ENCODE results near the gene C1QB. TPM values are rescaled to one million over a fixed set of nuclear protein-coding genes. Genes with fewer than 3 reads are reported as not detected.
A peak's percentile ranks its signal among the peaks of the same experiment; 100 is the strongest.

Gene C1QB
- total RNA-seq, 4 donors from 2014 or later: 252 to 592 (median 411) TPM

DNA sequence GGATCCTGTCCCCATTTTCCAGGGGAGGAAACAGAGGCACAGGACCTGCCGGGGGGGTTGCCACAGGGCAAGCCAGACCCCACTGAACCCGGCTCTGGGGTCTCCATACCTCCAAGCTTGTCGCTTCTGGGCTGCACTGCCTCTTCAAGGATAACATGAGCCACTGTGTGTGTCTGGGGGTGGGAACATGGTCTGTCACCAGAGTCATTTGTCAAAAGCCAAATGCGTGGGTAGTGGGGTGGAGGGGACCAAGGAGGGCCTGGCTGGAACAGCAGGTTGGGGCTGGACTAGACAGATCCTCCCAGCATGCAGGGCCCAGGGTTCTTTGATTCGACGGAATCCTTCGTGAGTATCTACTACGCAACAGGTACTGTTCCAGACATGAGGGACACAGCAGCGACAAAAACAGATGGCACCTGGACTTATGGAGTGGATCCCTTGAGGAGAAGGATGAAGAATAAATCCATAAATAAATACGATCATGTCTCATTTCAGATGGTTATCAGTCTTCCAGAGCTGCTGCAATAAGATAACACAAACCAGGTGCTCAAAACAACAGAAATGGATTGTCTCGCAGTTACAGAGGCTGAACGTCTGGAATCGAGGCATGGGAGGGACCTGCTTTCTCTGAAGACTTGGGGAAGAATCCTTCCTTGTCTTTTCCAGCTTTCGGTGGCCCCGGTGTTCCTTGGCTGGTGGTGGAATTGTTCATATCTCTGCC lies 28.7 kb downstream of the C1QB start:
- TF ChIP-seq EP300 (IDR thresholded peaks at IDR 0.05): no peak
- no peak for TF ChIP-seq POLR2A (IDR thresholded peaks at IDR 0.05)
- TF ChIP-seq, protein P1, sequence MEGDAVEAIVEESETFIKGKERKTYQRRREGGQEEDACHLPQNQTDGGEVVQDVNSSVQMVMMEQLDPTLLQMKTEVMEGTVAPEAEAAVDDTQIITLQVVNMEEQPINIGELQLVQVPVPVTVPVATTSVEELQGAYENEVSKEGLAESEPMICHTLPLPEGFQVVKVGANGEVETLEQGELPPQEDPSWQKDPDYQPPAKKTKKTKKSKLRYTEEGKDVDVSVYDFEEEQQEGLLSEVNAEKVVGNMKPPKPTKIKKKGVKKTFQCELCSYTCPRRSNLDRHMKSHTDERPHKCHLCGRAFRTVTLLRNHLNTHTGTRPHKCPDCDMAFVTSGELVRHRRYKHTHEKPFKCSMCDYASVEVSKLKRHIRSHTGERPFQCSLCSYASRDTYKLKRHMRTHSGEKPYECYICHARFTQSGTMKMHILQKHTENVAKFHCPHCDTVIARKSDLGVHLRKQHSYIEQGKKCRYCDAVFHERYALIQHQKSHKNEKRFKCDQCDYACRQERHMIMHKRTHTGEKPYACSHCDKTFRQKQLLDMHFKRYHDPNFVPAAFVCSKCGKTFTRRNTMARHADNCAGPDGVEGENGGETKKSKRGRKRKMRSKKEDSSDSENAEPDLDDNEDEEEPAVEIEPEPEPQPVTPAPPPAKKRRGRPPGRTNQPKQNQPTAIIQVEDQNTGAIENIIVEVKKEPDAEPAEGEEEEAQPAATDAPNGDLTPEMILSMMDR (IDR thresholded peaks at IDR 0.05): no peak
- no peaks in the 10 kb centered on the region for H3K9me3 ChIP-seq
- H3K36me3 ChIP-seq: no peaks in the 10 kb centered on the region
- H3K4me1 ChIP-seq: peaks cover 0 to 11% (median 4%) of the 10 kb centered on the region in 4 donors
- H3K27ac ChIP-seq: no peak overlapping the region
- no peak overlapping the region for H3K4me3 ChIP-seq
- WGBS, 2 donors: 78 to 82% methylated on average over 15 of the region's 15 CpGs
- DNase-seq (ENCODE audit: low spot score in 2 of 2): no peak
- H3K27me3 ChIP-seq: peaks cover 0 to 14% of the 10 kb centered on the region in 2 donors

DNA sequence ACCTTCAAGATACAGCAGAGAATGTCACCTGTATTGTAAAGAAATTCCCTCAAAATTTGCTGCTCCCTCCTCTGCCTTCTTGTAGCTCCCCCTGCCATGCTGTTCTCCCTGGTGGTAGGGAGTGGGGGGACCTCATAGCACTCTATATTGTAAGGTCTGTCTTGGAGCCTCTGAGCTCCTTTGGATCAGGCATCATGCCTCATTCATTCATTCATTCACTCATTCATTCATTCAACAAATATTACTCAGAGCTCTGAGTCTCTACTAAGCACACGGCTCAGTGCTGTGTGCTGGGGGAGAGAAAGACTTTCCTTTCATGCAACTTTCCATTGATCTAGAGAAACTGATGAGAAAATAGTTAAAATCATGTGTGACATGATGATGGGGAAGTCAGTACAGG lies 30.5 kb downstream of the C1QB start:
- peaks cover 0 to 9% of the 10 kb centered on the region in 2 donors for H3K27me3 ChIP-seq
- DNase-seq (ENCODE audit: low spot score in 2 of 2): no peak
- no peaks in the 10 kb centered on the region for H3K4me1 ChIP-seq
- H3K36me3 ChIP-seq: no peaks in the 10 kb centered on the region
- TF ChIP-seq EP300 (IDR thresholded peaks at IDR 0.05): no peak
- TF ChIP-seq POLR2A (IDR thresholded peaks at IDR 0.05): no peak
- TF ChIP-seq, protein P1 (IDR thresholded peaks at IDR 0.05): no peak
- H3K4me3 ChIP-seq: no peak overlapping the region
- no peak overlapping the region for H3K27ac ChIP-seq
- 62 to 63% methylated on average over 1 of the region's 1 CpG for WGBS, 2 donors
- H3K9me3 ChIP-seq: no peaks in the 10 kb centered on the region

- Histone ChIP-seq H3K4me3 (no peak overlapping the region), H3K4me1 (no peaks in the 10 kb centered on the region), H3K36me3 (no peaks in the 10 kb centered on the region), H3K9me3 (no peaks in the 10 kb centered on the region), H3K27ac (peak overlapping the region in 1 of 4 donors; percentile 10), H3K27me3 (peaks cover 0 to 9% of the 10 kb centered on the region in 2 donors)
- 29 to 36% methylated on average over 10 of the region's 10 CpGs for WGBS, 2 donors
- TF ChIP-seq, protein P1 (IDR thresholded peaks at IDR 0.05): no peak
- TF ChIP-seq EP300 (IDR thresholded peaks at IDR 0.05): peak in 1 of 2 donors; percentile 17
- no peak for DNase-seq (ENCODE audit: low spot score in 2 of 2)
Observed at GRCh38 chr1:22685591-22686059, 32.6 kb downstream of the C1QB start.

GRCh38 chr1:22687191-22687590 lies 34.2 kb downstream of the C1QB start:
- Histone ChIP-seq H3K4me1 (no peaks in the 10 kb centered on the region), H3K36me3 (no peaks in the 10 kb centered on the region), H3K4me3 (no peak overlapping the region), H3K27ac (no peak overlapping the region), H3K27me3 (peaks cover 2 to 9% of the 10 kb centered on the region in 2 donors), H3K9me3 (no peaks in the 10 kb centered on the region)
- WGBS, 2 donors: 90 to 100% methylated on average over 2 of the region's 2 CpGs
- TF ChIP-seq, protein P1 (IDR thresholded peaks at IDR 0.05): no peak
- no peak for TF ChIP-seq POLR2A (IDR thresholded peaks at IDR 0.05)
- no peak for TF ChIP-seq EP300 (IDR thresholded peaks at IDR 0.05)
- no peak for DNase-seq (ENCODE audit: low spot score in 2 of 2)

GRCh38 chr1:22688466-22688865 lies 35.4 kb downstream of the C1QB start:
- Histone ChIP-seq H3K27ac (no peak overlapping the region), H3K36me3 (no peaks in the 10 kb centered on the region), H3K27me3 (peaks cover 2 to 9% of the 10 kb centered on the region in 2 donors), H3K4me1 (no peaks in the 10 kb centered on the region), H3K9me3 (no peaks in the 10 kb centered on the region), H3K4me3 (no peak overlapping the region)
- TF ChIP-seq, protein P1 (IDR thresholded peaks at IDR 0.05): no peak
- TF ChIP-seq EP300 (IDR thresholded peaks at IDR 0.05) (no peak), POLR2A (IDR thresholded peaks at IDR 0.05) (no peak)
- DNase-seq (ENCODE audit: low spot score in 2 of 2): no peak
